H9 (cell line): ENCODE measurements around the gene ZNF341. TPM values are rescaled to one million over a fixed set of nuclear protein-coding genes. Genes with fewer than 3 reads are reported as not detected.

ENCODE experiments used
- DNase-seq: peaks from one replicate; pipeline ENCODE4 v3.0.0-alpha.2; 2017
- H2AFZ ChIP-seq: one replicate; pipeline ENCODE4 v1.6.1; 2013; ENCODE audit warnings: mild to moderate bottlenecking, low read length, control low read depth, moderate library complexity
- H2AK5ac ChIP-seq: 2 replicates; pipeline ENCODE4 v1.6.1; 2013; ENCODE audit warnings: low read length, control low read depth, mixed read lengths; ENCODE audit not compliant: insufficient read length
- H2BK120ac ChIP-seq: one replicate; pipeline ENCODE4 v1.6.1; 2013; ENCODE audit warnings: low read depth, mild to moderate bottlenecking, low read length, control low read depth, inconsistent platforms; ENCODE audit not compliant: poor library complexity, severe bottlenecking
- H2BK12ac ChIP-seq: 2 replicates; pipeline ENCODE4 v1.6.1; 2013; ENCODE audit warnings: low read length, control low read depth, mixed read lengths, low read depth; ENCODE audit not compliant: insufficient read length
- H2BK15ac ChIP-seq: 2 replicates; pipeline ENCODE4 v1.6.1; 2013; ENCODE audit warnings: low read depth, low read length, control low read depth
- H2BK20ac ChIP-seq: one replicate; pipeline ENCODE4 v1.6.1; 2013; ENCODE audit warnings: low read depth, mild to moderate bottlenecking, low read length, control low read depth, inconsistent platforms; ENCODE audit not compliant: poor library complexity, severe bottlenecking
- H2BK5ac ChIP-seq: 2 replicates; pipeline ENCODE4 v1.6.1; 2013; ENCODE audit warnings: low read length, control low read depth, mixed read lengths; ENCODE audit not compliant: insufficient read length
- H3K14ac ChIP-seq: 2 replicates; pipeline ENCODE4 v1.6.1; 2013; ENCODE audit warnings: low read length, control low read depth; ENCODE audit not compliant: insufficient read depth
- H3K18ac ChIP-seq: 2 replicates; pipeline ENCODE4 v1.6.1; 2013; ENCODE audit warnings: low read depth, mild to moderate bottlenecking, mixed read lengths, low read length, control low read depth; ENCODE audit not compliant: insufficient read length
- H3K23ac ChIP-seq: 2 replicates; pipeline ENCODE4 v1.6.1; 2013; ENCODE audit warnings: low read length, control low read depth, mixed read lengths, low read depth; ENCODE audit not compliant: insufficient read length
- H3K23me2 ChIP-seq: 2 replicates; pipeline ENCODE4 v1.6.1; 2013; ENCODE audit warnings: low read depth, mild to moderate bottlenecking, mixed read lengths, low read length, control low read depth; ENCODE audit not compliant: insufficient read length, poor library complexity, severe bottlenecking
- H3K27ac ChIP-seq: 2 replicates; pipeline ENCODE4 v1.5.1; 2013; ENCODE audit warnings: low read length, control low read depth, mixed read lengths, low read depth; ENCODE audit not compliant: insufficient read length
- H3K27me3 ChIP-seq: 2 replicates; pipeline ENCODE4 v1.6.1; 2013; ENCODE audit warnings: low read length, control low read depth, inconsistent platforms; ENCODE audit not compliant: insufficient read depth
- H3K4ac ChIP-seq: 2 replicates; pipeline ENCODE4 v1.6.1; 2013; ENCODE audit warnings: low read depth, mild to moderate bottlenecking, control low read depth, inconsistent platforms, low read length, moderate library complexity
- H3K4me1 ChIP-seq: 2 replicates; pipeline ENCODE4 v1.6.1; 2013; ENCODE audit warnings: low read length, control low read depth, inconsistent platforms; ENCODE audit not compliant: insufficient read depth
- H3K4me2 ChIP-seq: 2 replicates; pipeline ENCODE4 v1.6.1; 2013; ENCODE audit warnings: low read length, control low read depth, mixed read lengths; ENCODE audit not compliant: insufficient read length, insufficient read depth
- H3K56ac ChIP-seq: 2 replicates; pipeline ENCODE4 v1.6.1; 2013; ENCODE audit warnings: low read depth, mild to moderate bottlenecking, mixed read lengths, low read length, control low read depth; ENCODE audit not compliant: insufficient read length
- H3K79me1 ChIP-seq: 2 replicates; pipeline ENCODE4 v1.6.1; 2013; ENCODE audit warnings: low read depth, mild to moderate bottlenecking, moderate library complexity, low read length, control low read depth, inconsistent platforms; ENCODE audit not compliant: insufficient read depth, poor library complexity, severe bottlenecking
- H3K79me2 ChIP-seq: 2 replicates; pipeline ENCODE4 v1.6.1; 2013; ENCODE audit warnings: low read length, control low read depth, inconsistent platforms; ENCODE audit not compliant: insufficient read depth
- H3K9ac ChIP-seq: 2 replicates; pipeline ENCODE4 v1.6.1; 2013; ENCODE audit warnings: low read length, control low read depth, mixed read lengths; ENCODE audit not compliant: insufficient read length; ENCODE audit errors: extremely low read depth
- H3K9me3 ChIP-seq: one replicate; pipeline ENCODE4 v1.6.1; 2013; ENCODE audit warnings: low read depth, low read length, inconsistent platforms; ENCODE audit not compliant: control insufficient read depth
- H3T11ph ChIP-seq: one replicate; pipeline ENCODE4 v1.6.1; 2013; ENCODE audit warnings: mild to moderate bottlenecking, low read length, control low read depth, inconsistent platforms
- H4K20me1 ChIP-seq: one replicate; pipeline ENCODE4 v1.6.1; 2013; ENCODE audit not compliant: control insufficient read depth, insufficient read length, insufficient read depth
- H4K5ac ChIP-seq: 2 replicates; pipeline ENCODE4 v1.6.1; 2013; ENCODE audit warnings: low read depth, mild to moderate bottlenecking, mixed read lengths, low read length, control low read depth; ENCODE audit not compliant: insufficient read length
- H4K8ac ChIP-seq: replicated peaks from 2 replicates; pipeline ENCODE4 v1.6.1; 2013; ENCODE audit warnings: low read length, control low read depth, mixed read lengths, low read depth; ENCODE audit not compliant: insufficient read length
- H4K91ac ChIP-seq: 2 replicates; pipeline ENCODE4 v1.6.1; 2013; ENCODE audit warnings: low read depth, mild to moderate bottlenecking, moderate library complexity, mixed read lengths, low read length, control low read depth; ENCODE audit not compliant: insufficient read length
- H3K27ac Mint-ChIP-seq, 3 experiments: 2 replicates in 2 of 3; 3 replicates in 1 of 3; pipeline ENCODE4 v1.8.0; 2020 to 2021; ENCODE audit warnings: mixed read lengths in 3 of 3, mild to moderate bottlenecking in 1 of 3, moderate library complexity in 1 of 3
- H3K27me3 Mint-ChIP-seq: 2 replicates; pipeline ENCODE4 v1.8.0; 2021; ENCODE audit warnings: low read depth, mild to moderate bottlenecking, moderate library complexity, mixed read lengths
- H3K36me3 Mint-ChIP-seq, 3 experiments: 2 replicates in 2 of 3; 3 replicates in 1 of 3; pipeline ENCODE4 v1.8.0; 2020 to 2021; ENCODE audit warnings: low read depth in 3 of 3, mixed read lengths in 3 of 3; ENCODE audit not compliant: insufficient read depth in 1 of 3
- H3K4me1 Mint-ChIP-seq, 2 experiments: 2 replicates each; pipeline ENCODE4 v1.8.0; 2020; ENCODE audit warnings: mixed read lengths in 2 of 2
- H3K4me3 Mint-ChIP-seq, 2 experiments: 2 replicates in 1 of 2; 3 replicates in 1 of 2; pipeline ENCODE4 v1.8.0; 2020 to 2021; ENCODE audit warnings: mild to moderate bottlenecking in 2 of 2, mixed read lengths in 2 of 2, moderate library complexity in 1 of 2
- H3K9me3 Mint-ChIP-seq, 2 experiments: 2 replicates in 1 of 2; 3 replicates in 1 of 2; pipeline ENCODE4 v1.8.0; 2020; ENCODE audit warnings: mild to moderate bottlenecking in 2 of 2, mixed read lengths in 2 of 2, moderate library complexity in 1 of 2
- WGBS: extraction: QIAGEN DNeasy Blood & Tissue Kit; methylation state at CpG from one replicate; pipeline ENCODE4 v1.1.7; 2013; ENCODE audit warnings: missing lambda C conversion rate, low lambda C conversion rate, mixed read lengths; ENCODE audit not compliant: insufficient read length; ENCODE audit errors: extremely low coverage; 5-methylcytosine and 5-hydroxymethylcytosine counted together
- total RNA-seq: library from RNA; stranded (reverse); gene quantifications from 2 replicates; pipeline ENCODE4 v1.2.1, GENCODE V29; 2021
- TF ChIP-seq, protein P1 (sequence below): fragments of 200-600 bp; sonication (generic); conservative IDR thresholded peaks from 3 replicates; pipeline ENCODE4 v1.8.0; 2021; ENCODE audit warnings: antibody characterized with exemption, mild to moderate bottlenecking

The ZNF341 gene
- total RNA-seq, 1 experiment from 2014 or later: 5.2 TPM

DNA sequence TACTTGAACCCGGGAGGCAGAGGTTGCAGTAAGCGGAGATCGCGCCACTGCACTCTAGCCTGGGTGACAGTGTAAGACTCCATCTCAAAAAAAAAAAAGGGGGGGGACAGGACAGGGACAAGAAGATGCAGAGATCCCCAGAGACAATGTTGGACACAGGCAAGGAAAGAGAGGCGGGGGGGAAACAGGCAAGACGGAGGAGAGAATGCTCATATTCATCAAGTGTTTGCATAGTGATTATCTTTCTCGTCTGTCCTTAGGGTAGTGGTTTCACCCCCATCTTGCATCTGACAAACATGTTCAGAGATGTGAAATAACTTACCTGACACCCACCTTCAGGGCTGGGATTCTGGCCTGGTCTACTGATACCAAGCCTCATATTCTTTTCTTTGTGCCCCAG, 108.4 kb downstream of the ZNF341 start:
- Mint-ChIP-seq H3K27ac (peak overlapping the region in 1 of 3 experiments; percentile 25; a peak in 2 of 7 replicates), H3K4me3 (no peak overlapping the region), H3K27me3 (no peaks in the 10 kb centered on the region), H3K9me3 (no peaks in the 10 kb centered on the region), H3K4me1 (peaks cover 43 to 58% of the 10 kb centered on the region in 2 experiments), H3K36me3 (peaks cover 3 to 9% (median 5%) of the 10 kb centered on the region in 3 experiments; a peak in 5 of 7 replicates)
- H4K5ac ChIP-seq: no peak overlapping the region
- no peak overlapping the region for H2BK12ac ChIP-seq
- no peak overlapping the region for H3K14ac ChIP-seq
- no peak overlapping the region for H2BK120ac ChIP-seq
- no peak overlapping the region for H2AK5ac ChIP-seq
- no peaks in the 10 kb centered on the region for H3K9me3 ChIP-seq
- no peak overlapping the region for H4K91ac ChIP-seq
- no peak for DNase-seq
- H3K56ac ChIP-seq: no peak overlapping the region
- no peaks in the 10 kb centered on the region; the same call in 1 of the 2 replicates for H3K79me2 ChIP-seq
- H3K4me1 ChIP-seq: peaks cover 3% of the 10 kb centered on the region; the same call in 1 of the 2 replicates
- no peak overlapping the region for H3K18ac ChIP-seq
- H2AFZ ChIP-seq: no peak overlapping the region
- no peak overlapping the region for H3K4ac ChIP-seq
- H3K9ac ChIP-seq: no peak overlapping the region
- TF ChIP-seq, protein P1, sequence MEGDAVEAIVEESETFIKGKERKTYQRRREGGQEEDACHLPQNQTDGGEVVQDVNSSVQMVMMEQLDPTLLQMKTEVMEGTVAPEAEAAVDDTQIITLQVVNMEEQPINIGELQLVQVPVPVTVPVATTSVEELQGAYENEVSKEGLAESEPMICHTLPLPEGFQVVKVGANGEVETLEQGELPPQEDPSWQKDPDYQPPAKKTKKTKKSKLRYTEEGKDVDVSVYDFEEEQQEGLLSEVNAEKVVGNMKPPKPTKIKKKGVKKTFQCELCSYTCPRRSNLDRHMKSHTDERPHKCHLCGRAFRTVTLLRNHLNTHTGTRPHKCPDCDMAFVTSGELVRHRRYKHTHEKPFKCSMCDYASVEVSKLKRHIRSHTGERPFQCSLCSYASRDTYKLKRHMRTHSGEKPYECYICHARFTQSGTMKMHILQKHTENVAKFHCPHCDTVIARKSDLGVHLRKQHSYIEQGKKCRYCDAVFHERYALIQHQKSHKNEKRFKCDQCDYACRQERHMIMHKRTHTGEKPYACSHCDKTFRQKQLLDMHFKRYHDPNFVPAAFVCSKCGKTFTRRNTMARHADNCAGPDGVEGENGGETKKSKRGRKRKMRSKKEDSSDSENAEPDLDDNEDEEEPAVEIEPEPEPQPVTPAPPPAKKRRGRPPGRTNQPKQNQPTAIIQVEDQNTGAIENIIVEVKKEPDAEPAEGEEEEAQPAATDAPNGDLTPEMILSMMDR: no peak
- no peaks in the 10 kb centered on the region for H4K20me1 ChIP-seq
- no peaks in the 10 kb centered on the region for H3K23me2 ChIP-seq
- H3K23ac ChIP-seq: no peak overlapping the region
- H2BK15ac ChIP-seq: no peak overlapping the region
- no CpG with 5 or more reads among the region's 7 CpGs for WGBS
- H3T11ph ChIP-seq: no peak overlapping the region
- peaks cover 3% of the 10 kb centered on the region for H3K79me1 ChIP-seq
- H3K4me2 ChIP-seq: no peak overlapping the region
- H3K27me3 ChIP-seq: no peaks in the 10 kb centered on the region
- H2BK20ac ChIP-seq: no peak overlapping the region
- H4K8ac ChIP-seq: no peak overlapping the region
- H3K27ac ChIP-seq: no peak overlapping the region
- no peak overlapping the region for H2BK5ac ChIP-seq
